Loucy (cell line): Measurements from ENCODE around the gene PRKCZ.

ENCODE experiments used
- CTCF ChIP-seq: fragments of 200-600 bp; sonication (generic); conservative IDR thresholded peaks from 2 replicates; pipeline ENCODE4 v1.5.1; 2014; ENCODE audit warnings: mild to moderate bottlenecking, antibody characterized with exemption, low read length
- EZH2phosphoT487 ChIP-seq: fragments of 200-600 bp; IDR thresholded peaks from 2 replicates; pipeline ENCODE4 v1.6.1; 2018; ENCODE audit warnings: antibody characterized with exemption, mild to moderate bottlenecking, moderate library complexity, borderline replicate concordance

GRCh38 chr1:2233468-2233867 lies 183.3 kb downstream of the PRKCZ start:
- TF ChIP-seq CTCF, result no peak
- TF ChIP-seq EZH2phosphoT487, result no peak
